ENCODE data around the gene CNTNAP2. TPM values are rescaled to one million over a fixed set of nuclear protein-coding genes. Genes with fewer than 3 reads are reported as not detected.
"Not testable (repeated sequence)": the region's sequence is repeated elsewhere in the genome, so short reads cannot be mapped to it uniquely, and the experiment has no call there.

CNTNAP2 gene
- total RNA-seq, 3 donors from 2014 or later (not counting 1 experiment from before 2014, with no cell fraction given) = 0.18 to 1.1 TPM; not detected in 1

DNA sequence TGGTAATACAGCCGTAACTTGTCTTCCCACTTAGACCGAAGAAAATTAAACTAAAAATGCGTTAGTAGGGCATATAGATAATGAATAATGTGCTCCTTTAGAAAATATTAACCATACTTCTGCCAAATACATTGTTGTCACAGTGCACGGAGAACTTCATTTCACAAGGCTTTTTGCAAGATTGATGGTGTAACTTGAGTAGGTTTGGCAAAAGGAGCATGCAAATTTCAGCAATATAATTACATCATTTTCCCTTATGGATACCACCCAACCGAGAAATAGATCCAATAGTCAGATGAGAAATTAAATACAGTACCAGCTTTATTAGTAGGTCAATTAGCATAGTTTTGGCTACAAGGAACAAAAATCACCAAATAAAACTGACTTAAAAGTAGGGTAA, 1681.4 kb downstream of the CNTNAP2 start:
- Mint-ChIP-seq H3K27me3 (ENCODE audit: low read depth in 2 of 2) (no peaks in the 10 kb centered on the region), H3K36me3 (no peaks in the 10 kb centered on the region), H3K9me3 (peaks cover 2 to 9% of the 10 kb centered on the region in 2 donors), H3K4me1 (no peaks in the 10 kb centered on the region), H3K4me3 (no peak overlapping the region), H3K27ac (no peak overlapping the region)
- intact Hi-C loops (cut with micrococcal nuclease) = no loop called here
- Histone ChIP-seq H3K36me3 (ENCODE audit: control insufficient read depth, insufficient read depth, low read length) (no peaks in the 10 kb centered on the region), H3K9me3 (ENCODE audit: control insufficient read depth, insufficient read depth, low read length) (no peaks in the 10 kb centered on the region), H3K4me3 (ENCODE audit: low read length) (no peak overlapping the region), H3K27me3 (ENCODE audit: control insufficient read depth, insufficient read depth, low read length) (no peaks in the 10 kb centered on the region), H3K27ac (ENCODE audit: low read length) (no peak overlapping the region), H3K4me1 (ENCODE audit: control insufficient read depth, insufficient read depth, low read length) (no peaks in the 10 kb centered on the region)
- no peak for ATAC-seq
- TF ChIP-seq, protein P1, sequence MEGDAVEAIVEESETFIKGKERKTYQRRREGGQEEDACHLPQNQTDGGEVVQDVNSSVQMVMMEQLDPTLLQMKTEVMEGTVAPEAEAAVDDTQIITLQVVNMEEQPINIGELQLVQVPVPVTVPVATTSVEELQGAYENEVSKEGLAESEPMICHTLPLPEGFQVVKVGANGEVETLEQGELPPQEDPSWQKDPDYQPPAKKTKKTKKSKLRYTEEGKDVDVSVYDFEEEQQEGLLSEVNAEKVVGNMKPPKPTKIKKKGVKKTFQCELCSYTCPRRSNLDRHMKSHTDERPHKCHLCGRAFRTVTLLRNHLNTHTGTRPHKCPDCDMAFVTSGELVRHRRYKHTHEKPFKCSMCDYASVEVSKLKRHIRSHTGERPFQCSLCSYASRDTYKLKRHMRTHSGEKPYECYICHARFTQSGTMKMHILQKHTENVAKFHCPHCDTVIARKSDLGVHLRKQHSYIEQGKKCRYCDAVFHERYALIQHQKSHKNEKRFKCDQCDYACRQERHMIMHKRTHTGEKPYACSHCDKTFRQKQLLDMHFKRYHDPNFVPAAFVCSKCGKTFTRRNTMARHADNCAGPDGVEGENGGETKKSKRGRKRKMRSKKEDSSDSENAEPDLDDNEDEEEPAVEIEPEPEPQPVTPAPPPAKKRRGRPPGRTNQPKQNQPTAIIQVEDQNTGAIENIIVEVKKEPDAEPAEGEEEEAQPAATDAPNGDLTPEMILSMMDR (IDR thresholded peaks at IDR 0.05) = no peak
- WGBS (ENCODE audit: insufficient coverage) = 100% methylated on average over 2 of the region's 5 CpGs
- DNase-seq = no peak

DNA sequence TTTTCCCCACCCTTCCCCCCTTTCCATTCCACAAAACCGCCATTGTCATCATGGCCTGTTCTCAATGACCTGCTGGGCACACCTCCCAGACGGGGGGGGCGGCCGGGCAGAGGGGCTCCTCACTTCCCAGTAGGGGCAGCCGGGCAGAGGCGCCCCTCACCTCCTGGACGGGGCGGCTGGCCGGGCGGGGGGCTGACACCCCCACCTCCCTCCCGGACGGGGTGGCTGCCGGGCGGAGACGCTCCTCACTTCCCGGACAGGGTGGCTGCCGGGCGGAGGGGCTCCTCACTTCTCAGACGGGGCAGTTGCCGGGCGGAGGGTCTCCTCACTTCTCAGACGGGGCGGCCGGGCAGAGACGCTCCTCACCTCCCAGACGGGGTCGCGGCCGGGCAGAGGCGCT, 1685.2 kb downstream of the CNTNAP2 start:
- H3K36me3 ChIP-seq (ENCODE audit: control insufficient read depth, insufficient read depth, low read length); H3K27me3 Mint-ChIP-seq (ENCODE audit: low read depth in 2 of 2); ATAC-seq; H3K4me1 ChIP-seq (ENCODE audit: control insufficient read depth, insufficient read depth, low read length); H3K27ac ChIP-seq (ENCODE audit: low read length); DNase-seq; H3K4me3 Mint-ChIP-seq; H3K27me3 ChIP-seq (ENCODE audit: control insufficient read depth, insufficient read depth, low read length); H3K4me3 ChIP-seq (ENCODE audit: low read length); H3K36me3 Mint-ChIP-seq; H3K4me1 Mint-ChIP-seq; intact Hi-C loops (cut with micrococcal nuclease); H3K9me3 ChIP-seq (ENCODE audit: control insufficient read depth, insufficient read depth, low read length); H3K27ac Mint-ChIP-seq: not testable (repeated sequence)
- peaks cover 3 to 11% of the 10 kb centered on the region in 2 donors for H3K9me3 Mint-ChIP-seq
- WGBS (ENCODE audit: insufficient coverage) = 89% methylated on average over 3 of the region's 30 CpGs

DNA sequence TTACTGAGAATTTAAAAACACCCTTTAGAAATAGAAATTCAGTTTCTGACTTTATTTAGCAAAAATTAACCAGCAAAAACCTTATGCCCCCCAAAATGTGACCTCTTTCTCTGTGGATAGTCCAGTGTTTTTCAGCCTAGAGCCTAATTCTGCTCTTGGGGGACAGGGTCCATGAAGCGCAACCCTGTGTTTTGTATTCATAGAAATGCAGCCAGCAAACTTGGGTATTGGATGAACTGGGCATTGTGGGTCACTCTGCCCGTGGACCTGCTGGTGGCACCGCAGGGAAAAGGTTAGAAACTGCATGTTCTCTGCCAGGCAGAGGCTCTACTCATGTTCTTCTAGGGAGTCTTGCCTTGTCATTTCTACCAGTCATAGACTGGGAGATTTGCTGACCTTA, 1686.5 kb downstream of the CNTNAP2 start:
- no peaks in the 10 kb centered on the region for H3K4me1 Mint-ChIP-seq
- Histone ChIP-seq H3K36me3 (ENCODE audit: control insufficient read depth, insufficient read depth, low read length) (no peaks in the 10 kb centered on the region), H3K27ac (ENCODE audit: low read length) (no peak overlapping the region), H3K27me3 (ENCODE audit: control insufficient read depth, insufficient read depth, low read length) (no peaks in the 10 kb centered on the region), H3K4me1 (ENCODE audit: control insufficient read depth, insufficient read depth, low read length) (no peaks in the 10 kb centered on the region), H3K9me3 (ENCODE audit: control insufficient read depth, insufficient read depth, low read length) (no peaks in the 10 kb centered on the region), H3K4me3 (ENCODE audit: low read length) (no peak overlapping the region)
- 83% methylated on average over 3 of the region's 3 CpGs for WGBS (ENCODE audit: insufficient coverage)
- TF ChIP-seq, protein P1 (IDR thresholded peaks at IDR 0.05) = no peak
- H3K36me3 Mint-ChIP-seq = no peaks in the 10 kb centered on the region
- DNase-seq (no peak), ATAC-seq (no peak)
- intact Hi-C loops (cut with micrococcal nuclease) = no loop called here
- H3K9me3 Mint-ChIP-seq = peaks cover 3 to 11% of the 10 kb centered on the region in 2 donors
- no peaks in the 10 kb centered on the region for H3K27me3 Mint-ChIP-seq (ENCODE audit: low read depth in 2 of 2)
- no peak overlapping the region for H3K27ac Mint-ChIP-seq
- no peak overlapping the region for H3K4me3 Mint-ChIP-seq

DNA sequence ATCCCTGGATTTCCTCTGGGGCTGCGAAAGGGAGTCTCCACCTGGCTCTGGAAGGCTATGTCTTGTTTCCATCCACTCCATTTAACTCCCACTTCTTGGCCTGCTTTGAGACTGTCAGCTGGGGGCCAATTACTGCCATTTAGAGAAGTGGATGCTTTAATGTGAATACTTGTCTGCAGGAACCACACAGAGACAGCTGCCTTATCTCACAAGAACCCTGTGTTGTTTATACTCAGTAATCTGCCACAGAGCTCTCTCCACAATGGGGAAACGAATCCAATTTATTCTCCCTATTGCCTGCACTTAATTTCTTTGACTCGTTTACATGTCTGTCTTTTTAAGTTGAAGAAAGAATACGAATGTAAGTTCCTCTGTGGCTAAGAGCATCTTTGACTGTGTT, 1687.0 kb downstream of the CNTNAP2 start:
- H3K36me3 ChIP-seq (ENCODE audit: control insufficient read depth, insufficient read depth, low read length) = no peaks in the 10 kb centered on the region
- no peaks in the 10 kb centered on the region for H3K27me3 ChIP-seq (ENCODE audit: control insufficient read depth, insufficient read depth, low read length)
- TF ChIP-seq, protein P1 (IDR thresholded peaks at IDR 0.05) = no peak
- Mint-ChIP-seq H3K36me3 (no peaks in the 10 kb centered on the region), H3K4me3 (no peak overlapping the region), H3K27ac (no peak overlapping the region), H3K27me3 (ENCODE audit: low read depth in 2 of 2) (no peaks in the 10 kb centered on the region), H3K4me1 (no peaks in the 10 kb centered on the region), H3K9me3 (peaks cover 6 to 13% of the 10 kb centered on the region in 2 donors)
- H3K4me3 ChIP-seq (ENCODE audit: low read length) = no peak overlapping the region
- no peaks in the 10 kb centered on the region for H3K9me3 ChIP-seq (ENCODE audit: control insufficient read depth, insufficient read depth, low read length)
- ATAC-seq (no peak), DNase-seq (no peak)
- no peaks in the 10 kb centered on the region for H3K4me1 ChIP-seq (ENCODE audit: control insufficient read depth, insufficient read depth, low read length)
- 15% methylated on average over 4 of the region's 4 CpGs for WGBS (ENCODE audit: insufficient coverage)
- no peak overlapping the region for H3K27ac ChIP-seq (ENCODE audit: low read length)
- intact Hi-C loops (cut with micrococcal nuclease) = no loop called here

Measured in natural killer cell (primary cell).